ENCODE data around the gene DPYD. TPM values are rescaled to one million over a fixed set of nuclear protein-coding genes. Genes with fewer than 3 reads are reported as not detected.
A peak's percentile ranks its signal among the peaks of the same experiment; 100 is the strongest.

Gene DPYD
- total RNA-seq, 2 experiments from 2014 or later, result 42.1 to 44.6 TPM

DNA sequence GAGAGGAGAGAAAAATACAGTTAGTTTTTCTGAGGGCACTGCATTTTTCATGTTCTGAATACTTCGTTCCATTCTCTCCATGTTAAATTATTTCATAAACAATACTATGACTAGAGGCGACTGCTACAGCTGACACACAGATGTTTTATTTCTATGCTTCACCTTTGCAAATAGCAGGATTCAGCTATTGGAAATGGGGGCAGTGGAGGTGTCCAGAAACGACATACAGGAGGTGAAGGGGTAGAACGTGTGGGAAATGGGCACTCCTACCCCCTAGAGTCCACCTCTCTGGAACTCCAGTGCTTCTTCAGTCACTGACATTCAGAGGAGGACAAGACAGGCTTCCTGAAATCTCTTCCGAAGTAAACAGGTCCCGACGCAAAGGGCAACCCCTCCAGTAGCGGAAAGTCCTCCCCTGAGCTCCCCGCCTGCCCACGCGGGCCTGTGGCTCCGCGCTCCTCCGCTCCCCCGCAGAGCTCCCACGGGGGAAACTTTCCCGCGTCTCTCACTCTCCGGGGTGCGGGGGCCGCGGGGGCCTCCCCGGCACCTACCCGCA lies 480 bp downstream of the DPYD start:
- ChIA-PET CTCF (interaction anchor here (1.0 to 1.7 kb wide), 6 partner anchors 15 to 136 kb away, joined by 3 to 5 read pairs (median 4); no protein-coding TSS in a partner anchor), POLR2A (interaction anchor here (0.5 to 4.1 kb wide), 20 partner anchors 9 to 1198 kb away, joined by 3 to 44 read pairs (median 4); no protein-coding TSS in a partner anchor)
- Mint-ChIP-seq H3K4me1 (peaks cover 53% of the 10 kb centered on the region), H3K27ac (peak overlapping the region; percentile 97), H3K36me3 (ENCODE audit: low read depth) (peaks cover 13% of the 10 kb centered on the region), H3K9me3 (no peaks in the 10 kb centered on the region), H3K27me3 (no peaks in the 10 kb centered on the region), H3K4me3 (peak overlapping the region; percentile 86)
- DNase-seq, result no peak

DNA sequence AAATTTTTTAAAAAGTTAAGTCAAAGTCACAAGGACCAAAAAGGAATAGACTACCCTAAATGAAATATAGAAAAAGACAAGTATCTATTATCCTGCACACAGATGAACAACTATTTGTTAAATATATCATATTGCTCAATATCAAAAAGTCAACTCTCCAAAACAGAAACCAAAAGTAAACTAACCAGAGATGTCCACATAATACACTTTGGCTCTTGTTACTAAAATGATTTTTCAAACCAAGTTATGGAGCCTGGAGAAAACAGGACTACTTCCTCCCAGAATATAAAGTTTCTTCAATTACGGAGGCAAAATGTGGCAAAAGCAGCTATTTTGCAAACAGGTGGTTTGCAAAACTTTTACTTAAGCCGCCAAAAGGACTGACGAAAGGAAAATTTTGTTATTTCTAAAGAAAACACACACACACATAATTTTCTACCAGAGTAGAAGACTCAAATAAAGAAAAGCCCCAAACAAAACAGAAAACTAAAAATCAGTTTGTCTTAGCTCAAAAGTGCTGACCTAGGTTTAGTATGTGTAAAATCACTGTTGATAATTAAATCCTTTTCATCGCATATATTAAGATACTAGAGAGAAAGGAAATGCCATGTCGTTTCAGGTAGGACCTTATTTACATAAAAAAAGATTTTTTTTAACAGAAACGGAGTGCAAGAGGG lies 1.1 kb downstream of the DPYD start:
- peaks cover 52% of the 10 kb centered on the region for H3K4me1 Mint-ChIP-seq
- peak overlapping the region; percentile 86 for H3K4me3 Mint-ChIP-seq
- CTCF ChIA-PET, result interaction anchor here (1.2 to 1.7 kb wide), 4 partner anchors 15 to 134 kb away, joined by 3 to 5 read pairs (median 4); no protein-coding TSS in a partner anchor
- H3K36me3 Mint-ChIP-seq (ENCODE audit: low read depth), result peaks cover 15% of the 10 kb centered on the region
- no peaks in the 10 kb centered on the region for H3K27me3 Mint-ChIP-seq
- DNase-seq, result no peak
- peak overlapping the region; percentile 97 for H3K27ac Mint-ChIP-seq
- POLR2A ChIA-PET, result interaction anchor here (1.0 to 4.1 kb wide), 17 partner anchors 8 to 143 kb away, joined by 3 to 44 read pairs (median 4); no protein-coding TSS in a partner anchor
- H3K9me3 Mint-ChIP-seq, result no peaks in the 10 kb centered on the region

DNA sequence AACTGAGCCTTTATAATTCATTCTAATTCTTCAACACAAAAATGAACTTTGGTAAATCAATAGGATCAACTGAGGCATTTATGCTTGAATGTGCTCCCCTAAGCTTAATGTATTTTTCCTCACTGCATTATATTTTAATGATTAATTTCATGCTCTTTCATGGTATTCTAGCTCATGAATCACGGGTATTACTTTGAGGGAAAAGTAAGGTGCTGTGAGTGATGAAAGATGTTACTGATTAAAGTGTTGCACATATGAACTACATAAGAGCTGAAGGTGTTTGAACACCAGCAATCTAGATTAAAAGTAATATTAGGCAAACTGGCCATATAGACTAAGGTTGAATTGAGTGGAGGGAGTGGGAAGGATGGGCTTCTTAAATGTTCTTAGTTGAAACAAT lies 1.9 kb downstream of the DPYD start:
- DNase-seq, result no peak
- ChIA-PET CTCF (interaction anchor here (1.6 to 1.7 kb wide), 2 partner anchors 16 to 129 kb away, joined by 4 to 5 read pairs; no protein-coding TSS in a partner anchor), POLR2A (interaction anchor here (1.0 to 4.1 kb wide), 8 partner anchors 14 to 129 kb away, joined by 3 to 44 read pairs (median 4); no protein-coding TSS in a partner anchor)
- H3K27me3 Mint-ChIP-seq, result no peaks in the 10 kb centered on the region
- H3K4me3 Mint-ChIP-seq, result peak overlapping the region; percentile 86
- no peaks in the 10 kb centered on the region for H3K9me3 Mint-ChIP-seq
- H3K27ac Mint-ChIP-seq, result no peak overlapping the region
- H3K36me3 Mint-ChIP-seq (ENCODE audit: low read depth), result peaks cover 15% of the 10 kb centered on the region
- peaks cover 56% of the 10 kb centered on the region for H3K4me1 Mint-ChIP-seq

DNA sequence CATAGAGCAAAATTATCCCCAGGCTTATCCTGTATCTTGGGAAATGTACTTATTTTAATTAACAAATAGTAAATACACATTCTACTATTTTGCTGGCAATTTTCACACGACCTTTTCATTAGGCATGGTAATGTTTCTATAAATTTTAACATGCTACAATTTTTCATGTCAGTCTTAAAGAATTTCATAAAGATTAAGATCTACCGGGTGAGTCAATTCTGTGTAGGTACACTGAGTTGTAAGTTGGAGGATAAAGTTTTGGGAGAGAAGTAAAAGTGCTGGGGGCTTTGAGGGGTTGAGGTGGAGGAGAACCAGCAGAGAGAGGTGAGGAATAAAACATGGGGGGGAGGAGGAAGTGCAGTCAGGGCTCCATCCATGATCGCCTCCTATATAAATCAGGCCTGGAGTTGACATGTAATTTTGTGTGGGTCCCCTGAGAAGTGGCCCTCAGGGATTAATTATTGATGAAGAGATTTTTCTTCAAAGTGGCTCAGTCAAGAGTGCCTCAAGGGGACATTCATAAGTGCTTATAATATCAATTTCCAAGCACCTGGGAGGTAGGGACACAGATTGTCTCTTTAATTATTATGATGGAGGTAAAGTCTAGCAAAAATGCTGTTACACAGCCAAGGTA lies 7.2 kb downstream of the DPYD start:
- H3K4me1 Mint-ChIP-seq, result peaks cover 46% of the 10 kb centered on the region
- no peaks in the 10 kb centered on the region for H3K9me3 Mint-ChIP-seq
- ChIA-PET POLR2A (interaction anchor here (0.8 to 1.4 kb wide), 2 partner anchors 9 to 136 kb away, joined by 3 read pairs; no protein-coding TSS in a partner anchor), CTCF (no interaction called here)
- H3K27ac Mint-ChIP-seq, result no peak overlapping the region
- peaks cover 32% of the 10 kb centered on the region for H3K36me3 Mint-ChIP-seq (ENCODE audit: low read depth)
- H3K4me3 Mint-ChIP-seq, result no peak overlapping the region
- DNase-seq, result no peak
- no peaks in the 10 kb centered on the region for H3K27me3 Mint-ChIP-seq

DNA sequence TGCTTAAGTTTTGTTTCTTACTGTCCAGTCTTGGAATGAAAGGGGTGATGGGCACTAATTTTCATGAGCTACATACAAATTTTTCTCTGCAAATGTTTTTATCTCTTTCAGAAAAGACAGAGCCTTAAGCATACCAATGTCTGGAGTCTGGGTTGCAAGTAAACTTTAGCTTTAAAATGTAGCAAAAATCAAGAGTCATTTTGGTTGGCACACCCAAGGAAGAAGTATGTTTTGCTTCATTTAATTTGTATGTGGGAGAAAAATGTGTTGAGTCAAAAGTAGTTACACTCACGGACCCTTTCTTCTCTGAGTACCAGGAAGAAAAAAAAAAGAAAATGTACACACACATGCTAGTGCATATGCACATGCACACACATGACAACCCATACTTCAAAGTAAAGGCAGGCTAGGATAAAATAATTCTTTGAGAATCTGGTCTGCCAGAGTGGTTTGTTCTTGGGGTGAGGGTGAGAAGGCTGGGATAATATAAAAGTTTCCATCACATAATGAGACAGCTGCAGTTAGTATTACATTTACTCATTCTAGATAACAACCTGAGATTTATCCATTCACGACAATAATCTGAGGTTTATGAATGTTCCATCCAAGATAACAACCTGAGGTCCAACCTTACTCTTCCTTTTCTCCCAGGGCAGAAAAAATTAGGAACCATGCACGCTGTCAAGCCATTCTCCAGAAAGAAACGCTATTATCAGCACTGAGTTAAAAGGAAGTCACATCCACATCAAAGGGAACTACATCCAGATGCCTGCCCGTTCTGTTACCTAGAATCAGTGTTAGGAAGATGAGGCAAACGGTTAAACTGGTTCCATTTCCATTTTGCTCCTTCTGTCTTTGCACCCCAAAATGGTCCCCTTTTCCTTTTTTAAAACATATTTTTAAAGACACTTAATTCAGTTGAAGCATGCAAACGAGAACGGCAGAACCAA lies 9.3 kb downstream of the DPYD start:
- H3K4me3 Mint-ChIP-seq, result no peak overlapping the region
- peaks cover 28% of the 10 kb centered on the region for H3K4me1 Mint-ChIP-seq
- H3K27me3 Mint-ChIP-seq, result no peaks in the 10 kb centered on the region
- ChIA-PET POLR2A (interaction anchor here (0.7 kb wide), 1 partner anchor 9 kb away, joined by 3 read pairs; no protein-coding TSS in a partner anchor), CTCF (no interaction called here)
- no peaks in the 10 kb centered on the region for H3K9me3 Mint-ChIP-seq
- H3K36me3 Mint-ChIP-seq (ENCODE audit: low read depth), result peaks cover 29% of the 10 kb centered on the region
- H3K27ac Mint-ChIP-seq, result no peak overlapping the region
- DNase-seq, result no peak

DNA sequence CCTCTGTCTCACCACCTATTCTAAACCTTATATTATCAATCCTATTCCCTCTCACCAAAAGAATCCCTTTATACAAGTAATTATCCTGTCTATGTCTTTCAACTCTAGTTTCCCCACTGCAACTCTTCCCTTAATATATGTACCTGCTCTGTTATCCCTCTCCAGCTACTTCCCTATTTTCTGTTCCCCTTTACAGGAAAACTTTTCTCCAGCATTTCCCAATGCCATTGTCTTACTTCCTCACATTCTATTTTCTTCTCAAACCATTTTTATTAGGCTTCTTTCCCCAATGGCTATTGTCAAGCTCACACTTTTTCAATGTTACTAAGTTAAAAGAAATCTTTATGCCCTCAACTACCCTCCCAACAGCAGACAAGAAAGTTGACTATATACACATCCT lies 11.6 kb downstream of the DPYD start:
- H3K36me3 Mint-ChIP-seq (ENCODE audit: low read depth), result peaks cover 21% of the 10 kb centered on the region
- H3K9me3 Mint-ChIP-seq, result no peaks in the 10 kb centered on the region
- DNase-seq, result no peak
- peaks cover 22% of the 10 kb centered on the region for H3K4me1 Mint-ChIP-seq
- POLR2A ChIA-PET, result interaction anchor here (1.5 kb wide), 1 partner anchor 11 kb away, joined by 6 read pairs; no protein-coding TSS in a partner anchor
- H3K27ac Mint-ChIP-seq, result no peak overlapping the region
- CTCF ChIA-PET, result no interaction called here
- no peaks in the 10 kb centered on the region for H3K27me3 Mint-ChIP-seq
- no peak overlapping the region for H3K4me3 Mint-ChIP-seq

DNA sequence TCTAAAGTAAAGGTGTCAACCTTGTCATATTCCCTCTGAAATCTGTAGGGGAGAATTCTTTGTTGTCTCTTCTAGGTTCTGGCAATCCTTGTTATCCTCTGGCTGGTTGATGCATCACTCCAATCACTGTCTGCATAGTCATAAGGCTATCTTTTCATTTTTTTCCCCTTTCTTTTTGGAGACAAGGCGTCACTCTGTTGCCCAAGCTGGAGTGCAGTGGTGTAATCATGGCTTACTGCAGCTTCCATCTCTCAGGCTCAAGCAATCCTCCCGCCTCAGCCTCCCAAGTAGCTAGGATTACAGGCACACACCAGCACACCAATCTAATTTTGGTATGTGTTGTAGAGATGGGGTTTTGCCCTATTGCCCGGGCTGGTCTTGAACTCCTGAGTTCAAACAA lies 12.9 kb downstream of the DPYD start:
- CTCF ChIA-PET, result no interaction called here
- peaks cover 19% of the 10 kb centered on the region for H3K4me1 Mint-ChIP-seq
- no peaks in the 10 kb centered on the region for H3K27me3 Mint-ChIP-seq
- POLR2A ChIA-PET, result no interaction called here
- H3K9me3 Mint-ChIP-seq, result no peaks in the 10 kb centered on the region
- H3K36me3 Mint-ChIP-seq (ENCODE audit: low read depth), result peaks cover 13% of the 10 kb centered on the region
- no peak for DNase-seq
- H3K4me3 Mint-ChIP-seq, result no peak overlapping the region
- H3K27ac Mint-ChIP-seq, result no peak overlapping the region

DNA sequence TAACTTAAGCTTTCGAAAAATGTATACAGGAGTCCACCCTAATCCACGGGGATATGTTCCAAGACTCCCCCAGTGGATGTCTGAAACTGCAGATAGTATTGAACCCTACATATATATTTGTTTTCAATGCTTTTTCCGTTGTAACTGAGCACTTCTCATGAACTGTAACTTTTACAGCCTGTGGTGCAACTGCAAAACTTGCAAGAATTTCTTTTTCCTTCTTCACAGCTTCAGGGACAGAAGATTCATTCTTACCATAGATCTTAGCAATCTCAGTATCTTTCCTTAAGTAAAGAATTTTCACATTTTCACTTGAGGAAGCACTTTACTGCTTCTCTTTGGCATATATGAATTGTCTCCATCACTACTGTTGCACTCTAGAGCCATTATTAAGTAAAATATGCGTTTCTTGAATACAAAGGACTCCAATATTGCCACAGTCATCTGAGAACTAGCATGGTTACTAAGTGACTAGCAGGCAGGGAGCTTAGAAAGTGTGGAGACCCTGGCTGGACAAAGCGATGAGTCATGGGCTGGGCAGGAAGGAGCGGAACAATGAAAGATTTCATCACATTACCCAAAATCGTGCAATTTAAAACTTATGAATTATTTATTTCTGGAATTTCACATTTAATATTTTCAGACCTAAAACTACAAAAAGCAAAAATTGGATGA lies 14.1 kb downstream of the DPYD start:
- Mint-ChIP-seq H3K36me3 (ENCODE audit: low read depth) (peaks cover 6% of the 10 kb centered on the region), H3K4me3 (no peak overlapping the region), H3K4me1 (peaks cover 18% of the 10 kb centered on the region), H3K27ac (no peak overlapping the region), H3K27me3 (no peaks in the 10 kb centered on the region), H3K9me3 (no peaks in the 10 kb centered on the region)
- CTCF ChIA-PET, result no interaction called here
- DNase-seq, result no peak
- POLR2A ChIA-PET, result interaction anchor here (2.2 kb wide), 1 partner anchor 14 kb away, joined by 11 read pairs; the partner anchor contains the start of gene DPYD

DNA sequence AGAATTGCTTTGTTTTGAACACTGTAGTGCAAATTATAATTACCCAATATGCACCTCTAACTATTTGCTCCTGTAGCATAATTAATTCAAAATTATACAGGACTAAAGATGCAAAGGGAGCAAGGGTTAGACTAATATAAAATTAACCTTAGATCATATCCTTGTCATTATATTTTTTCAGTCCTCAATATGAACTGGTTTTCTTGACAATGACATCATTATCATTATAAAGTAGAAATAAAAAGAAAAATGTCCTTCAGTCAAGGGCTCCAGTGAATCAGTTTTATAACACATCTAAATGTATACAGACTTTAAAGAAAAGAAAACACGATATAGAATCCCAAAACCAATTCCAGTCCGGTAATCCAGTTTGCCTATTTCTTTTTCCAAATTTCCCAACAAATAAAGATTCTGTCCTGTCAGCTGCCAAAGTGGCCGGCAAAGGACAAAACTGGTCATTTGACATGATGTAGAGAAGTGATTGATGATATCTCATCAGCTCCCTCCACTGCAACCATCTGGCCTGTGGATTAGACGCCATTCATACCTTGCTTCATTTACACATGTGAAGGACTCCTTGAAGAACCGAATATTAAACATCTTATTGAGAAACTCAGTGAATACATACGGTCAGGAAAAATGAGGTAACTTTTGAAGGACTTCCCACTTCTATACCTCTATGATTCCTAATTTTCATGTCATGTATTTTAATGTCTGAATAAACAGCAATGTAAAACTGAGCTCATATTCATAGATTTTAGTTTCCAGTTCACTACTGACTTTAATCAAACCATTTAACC lies 15.5 kb downstream of the DPYD start:
- CTCF ChIA-PET, result no interaction called here

DNA sequence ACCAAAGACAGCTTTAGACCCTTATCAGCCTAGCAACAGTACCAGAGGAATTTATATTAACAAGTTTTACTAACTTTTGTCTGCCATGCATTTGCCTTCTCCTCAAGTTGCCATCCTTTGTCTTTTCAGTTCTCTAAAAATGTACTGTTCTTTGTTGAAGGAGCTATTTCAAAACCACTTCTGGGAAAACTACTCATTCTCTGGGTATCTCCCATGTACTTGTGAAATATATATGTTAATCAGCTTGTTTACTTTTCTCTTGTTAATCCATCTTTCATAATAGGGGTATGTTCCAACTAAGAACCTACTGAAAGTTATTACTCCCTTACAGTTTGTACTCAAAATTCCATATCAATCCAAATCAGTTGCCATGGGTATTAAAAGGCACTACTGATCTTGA lies 16.3 kb downstream of the DPYD start:
- ChIA-PET POLR2A (interaction anchor here (1.2 kb wide), 1 partner anchor 14 kb away, joined by 4 read pairs; no protein-coding TSS in a partner anchor), CTCF (no interaction called here)
- H3K9me3 Mint-ChIP-seq, result peaks cover 2% of the 10 kb centered on the region
- H3K27ac Mint-ChIP-seq, result no peak overlapping the region
- H3K27me3 Mint-ChIP-seq, result no peaks in the 10 kb centered on the region
- H3K4me3 Mint-ChIP-seq, result no peak overlapping the region
- DNase-seq, result no peak
- peaks cover 7% of the 10 kb centered on the region for H3K36me3 Mint-ChIP-seq (ENCODE audit: low read depth)
- H3K4me1 Mint-ChIP-seq, result peaks cover 22% of the 10 kb centered on the region

More for the DNA sequence above, 15.5 kb downstream of the DPYD start:
- H3K36me3 Mint-ChIP-seq (ENCODE audit: low read depth), result peaks cover 3% of the 10 kb centered on the region
- H3K27me3 Mint-ChIP-seq, result no peaks in the 10 kb centered on the region
- H3K4me3 Mint-ChIP-seq, result no peak overlapping the region
- POLR2A ChIA-PET, result interaction anchor here (1.2 to 2.2 kb wide), 2 partner anchors 13 to 15 kb away, joined by 4 to 11 read pairs; partner anchors contain the start of gene DPYD
- peaks cover 22% of the 10 kb centered on the region for H3K4me1 Mint-ChIP-seq
- H3K27ac Mint-ChIP-seq, result no peak overlapping the region
- H3K9me3 Mint-ChIP-seq, result peaks cover 2% of the 10 kb centered on the region
- no peak for DNase-seq

DNA sequence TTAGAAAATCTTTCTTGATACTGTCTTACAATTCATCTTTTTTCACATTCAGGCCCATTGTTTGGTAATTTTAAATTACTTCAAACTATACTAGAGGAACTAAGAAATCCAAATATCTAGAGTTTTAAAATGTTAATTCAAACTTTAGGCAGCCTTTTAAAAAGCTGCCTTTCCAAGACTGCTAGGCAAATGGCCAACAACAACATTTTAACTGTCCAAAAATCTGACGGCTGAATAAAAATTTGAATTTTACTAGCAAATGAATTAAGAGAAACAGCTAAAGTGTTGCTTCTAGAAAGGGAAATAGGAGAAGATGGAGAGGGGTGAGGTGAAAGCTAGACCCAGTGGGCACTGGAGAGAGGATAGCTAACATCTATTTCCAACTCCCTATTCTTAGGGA lies 17.2 kb downstream of the DPYD start:
- Mint-ChIP-seq H3K4me3 (no peak overlapping the region), H3K9me3 (peaks cover 7% of the 10 kb centered on the region), H3K36me3 (ENCODE audit: low read depth) (peaks cover 16% of the 10 kb centered on the region), H3K27ac (no peak overlapping the region), H3K27me3 (no peaks in the 10 kb centered on the region), H3K4me1 (peaks cover 22% of the 10 kb centered on the region)
- no peak for DNase-seq
- CTCF ChIA-PET, result no interaction called here
- POLR2A ChIA-PET, result no interaction called here
